Activated naive CD8-positive, alpha-beta T cell treated with anti-CD3 and anti-CD28 coated beads, Interleukin-2, amount 50 U/mL, for 24 hours (primary cell): ENCODE data around the gene DPEP2NB.
A peak's percentile ranks its signal among the peaks of the same experiment; 100 is the strongest.
"Not testable (repeated sequence)": the region's sequence is repeated elsewhere in the genome, so short reads cannot be mapped to it uniquely, and the experiment has no call there.

Experiments
- ATAC-seq: fragments of 150-1000 bp; cut with Tn5 transposase; one replicate; pipeline ENCODE4 v1.10.0; 2021
- DNase-seq: peaks from one replicate; pipeline ENCODE4 v3.0.0; 2021
- H3K27ac Mint-ChIP-seq: one replicate; pipeline ENCODE4 v1.8.0; 2021; ENCODE audit warnings: mild to moderate bottlenecking, mixed read lengths
- H3K27me3 Mint-ChIP-seq: one replicate; pipeline ENCODE4 v1.8.0; 2021; ENCODE audit warnings: mixed read lengths
- H3K36me3 Mint-ChIP-seq: one replicate; pipeline ENCODE4 v1.8.0; 2021; ENCODE audit warnings: low read depth, mixed read lengths
- H3K4me1 Mint-ChIP-seq: one replicate; pipeline ENCODE4 v1.8.0; 2021; ENCODE audit warnings: mixed read lengths
- H3K4me3 Mint-ChIP-seq: one replicate; pipeline ENCODE4 v1.8.0; 2021; ENCODE audit warnings: mild to moderate bottlenecking, moderate library complexity, mixed read lengths
- H3K9me3 Mint-ChIP-seq: one replicate; pipeline ENCODE4 v1.8.0; 2021; ENCODE audit warnings: mixed read lengths

DPEP2NB gene

GRCh38 chr16:67998779-67999688 lies 16.7 kb downstream of the DPEP2NB start, which contains the start of gene DPEP2:
TSS of gene DPEP2 (minus strand) at chr16:67999484. CDS start at chr16:67993212, 6,272 bp downstream.
- not testable (repeated sequence) for H3K36me3 Mint-ChIP-seq, H3K9me3 Mint-ChIP-seq, DNase-seq

DNA sequence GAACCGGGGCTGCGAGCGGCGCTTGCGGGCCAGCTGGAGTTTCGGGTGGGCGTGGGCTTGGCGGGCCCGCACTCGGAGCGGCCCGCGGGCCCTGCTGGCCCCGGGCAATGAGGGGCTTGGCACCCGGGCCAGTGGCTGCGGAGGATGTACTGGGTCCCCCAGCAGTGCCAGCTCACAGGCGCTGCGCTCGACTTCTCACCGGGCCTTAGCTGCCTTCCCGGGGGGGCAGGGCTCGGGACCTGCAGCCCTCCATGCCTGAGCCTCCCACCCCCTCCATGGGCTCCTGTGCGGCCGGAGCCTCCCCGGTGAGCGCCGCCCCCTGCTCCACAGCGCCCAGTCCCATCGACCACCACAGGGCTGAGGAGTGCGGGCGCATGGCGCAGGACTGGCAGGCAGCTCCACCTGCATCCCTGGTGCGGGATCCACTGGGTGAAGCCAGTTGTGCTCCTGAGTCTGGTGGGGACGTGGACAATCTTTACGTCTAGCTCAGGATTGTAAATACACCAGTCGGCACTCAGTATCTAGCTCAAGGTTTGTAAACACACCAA lies 17.4 kb downstream of the DPEP2NB start:
- DNase-seq, ATAC-seq, H3K27me3 Mint-ChIP-seq, H3K36me3 Mint-ChIP-seq, H3K9me3 Mint-ChIP-seq, H3K4me3 Mint-ChIP-seq: not testable (repeated sequence)
- H3K4me1 Mint-ChIP-seq = peaks cover 63% of the 10 kb centered on the region
- H3K27ac Mint-ChIP-seq = peak overlapping the region; percentile 83

More at GRCh38 chr16:67998779-67999688, 16.7 kb downstream of the DPEP2NB start, which contains the start of gene DPEP2:
- Mint-ChIP-seq H3K4me3 (peak within 1 kb of the TSS; percentile 71), H3K4me1 (peaks cover 56% of the 10 kb centered on the region), H3K27ac (peak within 1 kb of the TSS; percentile 83)
- ATAC-seq = peak; percentile 80
- H3K27me3 Mint-ChIP-seq = not testable (repeated sequence)

DNA sequence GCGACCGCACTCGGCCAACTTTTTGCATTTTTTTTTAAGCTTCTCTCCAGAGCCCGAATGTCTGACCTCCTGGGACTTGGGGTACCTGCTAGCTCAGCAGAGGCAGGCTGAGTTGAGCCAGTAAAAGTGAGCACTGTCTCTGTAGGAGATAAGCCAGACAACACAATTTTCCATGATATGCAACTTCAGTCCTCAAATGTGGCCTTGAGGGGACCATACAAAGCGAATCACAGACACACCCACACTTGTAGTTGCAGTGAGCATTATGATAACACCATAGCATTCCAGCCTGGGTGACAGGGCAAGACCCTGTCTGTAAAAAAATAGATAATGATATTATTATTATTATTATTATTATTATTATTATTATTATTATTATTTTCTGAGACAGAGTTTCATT lies 19.0 kb downstream of the DPEP2NB start:
- no peak for ATAC-seq
- no peak for DNase-seq
- Mint-ChIP-seq H3K27me3 (no peaks in the 10 kb centered on the region), H3K4me3 (no peak overlapping the region), H3K9me3 (no peaks in the 10 kb centered on the region), H3K36me3 (no peaks in the 10 kb centered on the region), H3K27ac (peak overlapping the region; percentile 29), H3K4me1 (peaks cover 70% of the 10 kb centered on the region)

- Mint-ChIP-seq H3K36me3 (no peaks in the 10 kb centered on the region), H3K27me3 (no peaks in the 10 kb centered on the region), H3K4me1 (peaks cover 64% of the 10 kb centered on the region), H3K9me3 (no peaks in the 10 kb centered on the region), H3K4me3 (peak overlapping the region; percentile 46), H3K27ac (peak overlapping the region; percentile 69)
- DNase-seq (peak; percentile 54), ATAC-seq (no peak)
Observed at GRCh38 chr16:67995423-67995822, 20.3 kb downstream of the DPEP2NB start.

- Mint-ChIP-seq H3K27ac (peak overlapping the region; percentile 89), H3K4me1 (peaks cover 50% of the 10 kb centered on the region), H3K4me3 (peak overlapping the region; percentile 66)
- not testable (repeated sequence) for H3K36me3 Mint-ChIP-seq, H3K9me3 Mint-ChIP-seq, H3K27me3 Mint-ChIP-seq, DNase-seq, ATAC-seq
Observed at GRCh38 chr16:67994040-67994408, 21.7 kb downstream of the DPEP2NB start.

DNA sequence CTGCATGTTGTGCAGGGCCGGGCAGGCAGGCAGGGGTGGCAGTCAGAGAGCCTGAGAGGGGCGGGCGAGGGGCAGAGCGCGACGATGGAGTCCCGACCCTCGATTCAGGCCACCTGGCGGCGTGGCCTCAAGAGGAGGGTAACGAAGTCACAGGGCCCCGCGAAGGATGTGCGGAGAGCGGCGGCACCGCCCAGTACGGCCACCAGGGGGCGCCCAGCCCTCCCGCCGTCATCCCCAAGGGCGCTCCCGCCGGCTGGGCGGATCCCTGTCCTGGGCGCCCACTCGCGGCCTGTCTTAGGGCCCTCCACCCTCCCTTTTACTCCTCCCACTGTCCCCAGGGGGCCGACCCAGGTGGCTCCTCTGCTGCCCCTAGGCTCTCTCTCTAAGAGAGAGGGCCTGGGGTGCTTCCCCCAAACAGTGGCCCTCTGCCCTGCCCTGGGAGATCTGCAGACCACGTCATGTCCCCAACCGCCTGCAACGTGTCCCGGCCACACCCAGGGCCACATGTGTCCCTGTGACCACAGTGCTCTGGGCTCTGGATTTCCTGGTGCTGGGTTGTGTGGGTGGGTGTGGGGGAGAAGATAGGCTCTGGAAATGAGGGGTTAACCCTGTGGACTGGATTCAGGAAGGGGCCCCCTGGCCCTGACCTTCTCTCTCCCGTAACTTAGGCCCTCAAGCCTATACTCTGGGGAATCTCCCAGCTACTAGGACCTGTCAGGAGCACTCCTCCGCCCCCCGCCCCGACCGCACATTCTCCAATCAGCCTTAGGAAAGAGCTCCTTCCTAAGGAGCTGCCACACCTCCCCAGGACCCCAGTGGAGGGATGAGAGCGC lies 22.3 kb downstream of the DPEP2NB start:
- H3K27me3 Mint-ChIP-seq = no peaks in the 10 kb centered on the region
- peak; percentile 90 for DNase-seq
- peak overlapping the region; percentile 89 for H3K27ac Mint-ChIP-seq
- no peaks in the 10 kb centered on the region for H3K36me3 Mint-ChIP-seq
- peaks cover 44% of the 10 kb centered on the region for H3K4me1 Mint-ChIP-seq
- H3K9me3 Mint-ChIP-seq = no peaks in the 10 kb centered on the region
- peak overlapping the region; percentile 66 for H3K4me3 Mint-ChIP-seq
- peak; percentile 86 for ATAC-seq

DNA sequence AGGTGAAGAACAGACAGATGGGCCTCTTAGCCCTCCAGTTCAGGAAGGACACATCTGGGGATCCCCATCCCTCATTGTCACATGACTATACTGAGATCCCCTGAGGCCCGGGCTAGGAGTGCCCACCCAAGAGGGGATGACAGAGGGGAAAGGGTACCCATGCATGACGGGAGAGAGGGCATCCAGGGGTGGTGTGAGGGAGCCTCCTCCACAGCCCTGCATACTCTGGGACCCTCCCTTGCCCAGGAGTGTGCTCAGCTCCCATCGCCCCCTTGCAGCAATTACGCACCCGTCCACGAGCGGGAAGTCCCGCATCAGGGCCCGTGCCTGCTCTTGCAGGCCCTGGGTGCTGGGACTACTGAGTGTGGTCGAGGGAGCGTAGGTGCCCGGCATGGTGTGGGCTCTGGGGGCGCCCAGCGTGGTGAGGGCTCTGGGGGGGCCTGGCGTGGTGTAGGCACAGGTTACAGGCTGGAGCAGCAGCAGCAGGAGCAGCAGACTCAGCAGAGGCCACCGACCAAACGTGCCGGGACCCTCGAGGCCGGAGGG lies 23.0 kb downstream of the DPEP2NB start:
- DNase-seq (no peak), ATAC-seq (no peak)
- no peaks in the 10 kb centered on the region for H3K36me3 Mint-ChIP-seq
- no peaks in the 10 kb centered on the region for H3K27me3 Mint-ChIP-seq
- H3K4me3 Mint-ChIP-seq = no peak overlapping the region
- H3K27ac Mint-ChIP-seq = no peak overlapping the region
- H3K9me3 Mint-ChIP-seq = no peaks in the 10 kb centered on the region
- peaks cover 41% of the 10 kb centered on the region for H3K4me1 Mint-ChIP-seq

- Mint-ChIP-seq H3K27ac (peak overlapping the region; percentile 1), H3K4me1 (peaks cover 25% of the 10 kb centered on the region), H3K36me3 (no peaks in the 10 kb centered on the region)
Observed at GRCh38 chr16:67990018-67990386, 25.7 kb downstream of the DPEP2NB start.

DNA sequence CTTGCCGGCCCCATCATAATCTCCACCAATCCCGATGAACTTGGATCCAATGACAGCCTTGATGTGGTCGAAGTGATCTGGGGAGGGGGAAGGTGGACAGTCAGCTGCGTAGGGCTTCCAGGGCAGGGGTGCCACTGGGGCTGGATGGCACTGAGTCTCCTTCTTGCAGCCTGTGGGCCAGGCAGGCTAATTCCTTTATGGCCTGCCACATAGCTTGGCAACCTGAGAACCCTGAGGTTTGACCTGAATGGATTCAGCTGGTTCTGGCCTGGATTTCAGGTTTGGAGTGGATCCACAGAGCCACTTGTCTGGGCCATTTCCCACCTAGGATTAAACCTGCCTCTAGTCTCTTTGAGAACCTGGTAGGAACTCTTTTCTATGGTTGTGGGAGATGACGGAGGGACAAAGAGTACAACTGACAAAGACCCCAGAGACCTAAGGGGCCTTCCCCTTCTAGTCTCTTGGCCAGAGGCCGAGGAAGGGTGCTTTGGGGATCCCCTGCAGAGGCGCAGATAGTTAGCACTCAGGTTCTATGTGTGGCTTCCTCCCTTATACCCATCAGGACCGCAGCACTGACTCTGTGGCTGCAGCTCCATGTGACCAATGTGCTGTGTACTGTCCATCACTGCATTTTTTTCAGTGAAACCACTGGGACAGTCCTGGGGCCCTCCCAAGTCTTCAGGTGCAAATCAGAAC lies 26.2 kb downstream of the DPEP2NB start:
- no peak overlapping the region for H3K27ac Mint-ChIP-seq
- H3K4me1 Mint-ChIP-seq = peaks cover 27% of the 10 kb centered on the region
- H3K27me3 Mint-ChIP-seq = no peaks in the 10 kb centered on the region
- DNase-seq = no peak
- H3K36me3 Mint-ChIP-seq = no peaks in the 10 kb centered on the region
- no peak for ATAC-seq
- no peaks in the 10 kb centered on the region for H3K9me3 Mint-ChIP-seq
- H3K4me3 Mint-ChIP-seq = no peak overlapping the region

More at GRCh38 chr16:67990018-67990386, 25.7 kb downstream of the DPEP2NB start:
- Mint-ChIP-seq H3K27me3 (no peaks in the 10 kb centered on the region), H3K9me3 (no peaks in the 10 kb centered on the region), H3K4me3 (no peak overlapping the region)
- ATAC-seq (no peak), DNase-seq (no peak)

DNA sequence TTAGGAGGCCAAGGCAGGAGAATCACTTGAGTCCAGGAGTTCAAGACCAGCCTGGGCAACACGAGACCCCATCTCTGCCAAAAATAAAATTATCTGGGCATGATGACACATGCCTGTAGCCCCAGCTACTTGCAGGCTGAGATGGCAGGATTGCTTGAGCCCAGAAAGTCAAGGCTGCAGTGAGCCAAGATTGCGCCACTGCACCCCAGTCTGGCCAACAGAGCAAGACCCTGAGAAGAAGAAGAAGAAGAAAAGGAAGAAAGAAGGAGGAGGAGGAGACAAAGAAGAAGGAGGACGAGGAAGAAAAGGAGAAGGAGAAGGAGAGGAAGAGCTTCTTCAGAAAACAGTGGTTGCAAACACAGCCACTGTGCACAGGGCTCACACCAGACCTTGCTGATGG lies 27.0 kb downstream of the DPEP2NB start:
- H3K27ac Mint-ChIP-seq = peak overlapping the region; percentile 74
- no peaks in the 10 kb centered on the region for H3K9me3 Mint-ChIP-seq
- no peak overlapping the region for H3K4me3 Mint-ChIP-seq
- H3K36me3 Mint-ChIP-seq = no peaks in the 10 kb centered on the region
- peaks cover 30% of the 10 kb centered on the region for H3K4me1 Mint-ChIP-seq
- no peak for DNase-seq
- no peaks in the 10 kb centered on the region for H3K27me3 Mint-ChIP-seq
- ATAC-seq = no peak

DNA sequence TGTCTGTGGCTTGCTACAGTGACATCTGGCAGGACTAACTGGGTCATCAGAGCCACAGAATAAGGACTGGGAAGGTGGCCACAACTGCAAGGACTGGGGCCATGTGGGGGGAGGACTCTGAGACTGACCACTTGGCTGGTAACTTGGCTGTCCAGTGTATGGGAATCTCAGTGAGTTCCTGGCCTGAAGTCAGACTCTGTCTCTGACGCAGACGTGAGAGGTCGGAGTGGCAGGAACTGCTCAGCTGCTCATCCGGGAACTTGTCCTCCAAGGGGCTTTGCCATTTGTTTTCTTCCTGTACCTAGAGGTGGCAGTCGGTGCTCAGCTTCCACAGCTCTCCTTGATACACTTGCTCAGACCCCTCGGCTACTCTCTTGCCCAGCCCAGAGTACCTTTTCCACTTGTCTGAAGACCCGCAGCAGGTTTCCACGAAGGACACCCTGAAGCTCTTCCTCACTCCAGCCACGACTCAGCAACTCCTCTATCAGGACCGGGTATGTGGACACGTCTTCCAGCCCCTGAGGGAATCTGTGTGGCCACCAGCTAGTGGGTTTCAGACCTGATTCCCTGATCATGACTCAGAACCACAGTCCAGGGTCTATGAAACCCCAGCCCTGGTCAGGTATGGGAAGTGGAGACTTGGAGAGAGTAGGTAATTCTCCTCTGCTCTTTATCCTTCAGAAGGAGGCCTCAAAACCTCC lies 28.1 kb downstream of the DPEP2NB start:
- Mint-ChIP-seq H3K27me3 (no peaks in the 10 kb centered on the region), H3K4me1 (peaks cover 30% of the 10 kb centered on the region), H3K36me3 (no peaks in the 10 kb centered on the region), H3K4me3 (no peak overlapping the region), H3K9me3 (no peaks in the 10 kb centered on the region), H3K27ac (no peak overlapping the region)
- ATAC-seq = no peak
- DNase-seq = no peak

GRCh38 chr16:67986949-67987348 lies 28.8 kb downstream of the DPEP2NB start:
- no peaks in the 10 kb centered on the region for H3K36me3 Mint-ChIP-seq

GRCh38 chr16:67982011-67982696 lies 33.6 kb downstream of the DPEP2NB start:
- Mint-ChIP-seq H3K9me3 (no peaks in the 10 kb centered on the region), H3K36me3 (no peaks in the 10 kb centered on the region), H3K27ac (no peak overlapping the region), H3K27me3 (no peaks in the 10 kb centered on the region), H3K4me3 (no peak overlapping the region), H3K4me1 (peaks cover 28% of the 10 kb centered on the region)
- DNase-seq (no peak), ATAC-seq (no peak)

More at GRCh38 chr16:67986949-67987348, 28.8 kb downstream of the DPEP2NB start:
- peaks cover 26% of the 10 kb centered on the region for H3K4me1 Mint-ChIP-seq
- H3K4me3 Mint-ChIP-seq = no peak overlapping the region
- no peaks in the 10 kb centered on the region for H3K9me3 Mint-ChIP-seq
- ATAC-seq (no peak), DNase-seq (no peak)
- H3K27me3 Mint-ChIP-seq = no peaks in the 10 kb centered on the region
- H3K27ac Mint-ChIP-seq = no peak overlapping the region
